Erythroblast (primary cell): ENCODE data around the gene SEMG1.

Source experiments
- GATA1 ChIP-seq: IDR thresholded peaks from 2 replicates; pipeline ENCODE4 v1.6.1; 2011; ENCODE audit warnings: low read depth, mild to moderate bottlenecking, control low read depth, low read length, moderate library complexity
- POLR2A ChIP-seq: IDR thresholded peaks from 2 replicates; pipeline ENCODE4 v1.6.1; 2011; ENCODE audit warnings: mild to moderate bottlenecking, low read length

- TF ChIP-seq POLR2A = no peak
- TF ChIP-seq GATA1 = no peak
Measured at GRCh38 chr20:45248609-45249008, 41.8 kb downstream of the SEMG1 start.
